ENCODE data around the gene CDC20B. TPM values are rescaled to one million over a fixed set of nuclear protein-coding genes. Genes with fewer than 3 reads are reported as not detected.

CDC20B gene
- total and polyA plus RNA-seq, 8 donors: not detected

- no peak for TF ChIP-seq CTCF (IDR thresholded peaks at IDR 0.05)
- H3K36me3 ChIP-seq: no peaks in the 10 kb centered on the region
- H3K27ac ChIP-seq: no peak overlapping the region
- H3K9me3 ChIP-seq: no peaks in the 10 kb centered on the region
- H3K4me3 ChIP-seq: no peak overlapping the region
- ATAC-seq (no peak), FAIRE-seq (no peak), DNase-seq (no peak)
- peaks cover 0 to 5% (median 0%) of the 10 kb centered on the region in 4 donors for H3K27me3 ChIP-seq
- intact Hi-C loops (cut with DNase I): loop anchor here in 1 of 3 donors (10.0 kb wide), 1 partner anchor 53 kb away; the partner anchor contains the start of gene MCIDAS
- H3K4me1 ChIP-seq: peaks cover 0 to 26% (median 18%) of the 10 kb centered on the region in 3 donors
- 9 to 11% methylated on average over 2 of the region's 2 CpGs for WGBS, 2 donors
Measured at GRCh38 chr5:55171471-55171870, 1.5 kb downstream of the CDC20B start.

- no peaks in the 10 kb centered on the region for H3K27me3 ChIP-seq
- H3K36me3 ChIP-seq: no peaks in the 10 kb centered on the region
- H3K9me3 ChIP-seq: no peaks in the 10 kb centered on the region
- FAIRE-seq: no peak
- WGBS, 2 donors: 53 to 54% methylated on average over 4 of the region's 4 CpGs
- intact Hi-C loops (cut with DNase I): no loop called here
- H3K27ac ChIP-seq: no peak overlapping the region
- peaks cover 0 to 3% (median 0%) of the 10 kb centered on the region in 3 donors for H3K4me1 ChIP-seq
- DNase-seq: no peak
- no peak for TF ChIP-seq CTCF (IDR thresholded peaks at IDR 0.05)
- no peak overlapping the region for H3K4me3 ChIP-seq
- no peak for ATAC-seq
Measured at GRCh38 chr5:55162666-55163065, 10.3 kb downstream of the CDC20B start.

- no peaks in the 10 kb centered on the region for H3K27me3 ChIP-seq
- no peaks in the 10 kb centered on the region for H3K9me3 ChIP-seq
- WGBS, 2 donors: 7 to 9% methylated on average over 9 of the region's 9 CpGs
- FAIRE-seq: peak; percentile 81
- intact Hi-C loops (cut with DNase I): no loop called here
- peak in 4 of 6 donors; percentile 25 to 52 (median 37) for DNase-seq
- H3K4me1 ChIP-seq: peaks cover 0 to 3% (median 0%) of the 10 kb centered on the region in 3 donors
- H3K36me3 ChIP-seq: no peaks in the 10 kb centered on the region
- peak overlapping the region in 3 of 4 donors; percentile 24 to 41 (median 34) for H3K4me3 ChIP-seq
- no peak for TF ChIP-seq CTCF (IDR thresholded peaks at IDR 0.05)
- peak; percentile 80 to 88 (median 85) for ATAC-seq
- H3K27ac ChIP-seq: peak overlapping the region in 2 of 4 donors; percentile 24 to 48
Measured at GRCh38 chr5:55160493-55161209, 12.3 kb downstream of the CDC20B start.

GRCh38 chr5:55159763-55160492, 13.0 kb downstream of the CDC20B start, which contains the start of gene GPX8:
TSS of gene GPX8 (plus strand) at chr5:55160171. CDS start at chr5:55160193, 22 bp downstream.
- WGBS, 2 donors: 3 to 5% methylated on average over 10 of the region's 10 CpGs
- peaks cover 0 to 3% (median 0%) of the 10 kb centered on the region in 3 donors for H3K4me1 ChIP-seq
- FAIRE-seq (peak; percentile 59), DNase-seq (peak in 3 of 6 donors; percentile 9 to 45 (median 44)), ATAC-seq (peak; percentile 89 to 92 (median 90))
- no peaks in the 10 kb centered on the region for H3K36me3 ChIP-seq
- intact Hi-C loops (cut with DNase I): loop anchor here in 1 of 3 donors (10.0 kb wide), 1 partner anchor 255 kb away; no protein-coding TSS in a partner anchor
- H3K27ac ChIP-seq: peak within 1 kb of the TSS in 2 of 4 donors; percentile 24 to 48
- no peaks in the 10 kb centered on the region for H3K9me3 ChIP-seq
- peak in 3 of 4 donors; percentile 21 to 35 (median 31) for TF ChIP-seq CTCF (IDR thresholded peaks at IDR 0.05)
- no peaks in the 10 kb centered on the region for H3K27me3 ChIP-seq
- H3K4me3 ChIP-seq: peak within 1 kb of the TSS; percentile 8 to 41 (median 29)

All from pancreas (tissue), 10 donors.